ENCODE data around the gene RNU5B-1.

Gene RNU5B-1

GRCh38 chr15:65259367-65259797 is 45.1 kb upstream of the RNU5B-1 start:
- no peak overlapping the region for H2AFZ ChIP-seq (ENCODE audit: low read depth)
- H3K9ac ChIP-seq = no peak overlapping the region
- H3K27ac ChIP-seq = no peak overlapping the region
- no peaks in the 10 kb centered on the region for H3K79me2 ChIP-seq (ENCODE audit: insufficient read depth, low read depth)
- no peaks in the 10 kb centered on the region for H3K27me3 ChIP-seq (ENCODE audit: insufficient read depth, low read depth)
- H3K4me1 ChIP-seq (ENCODE audit: low read depth, poor library complexity, severe bottlenecking) = no peaks in the 10 kb centered on the region
- TF ChIP-seq CTCF (conservative IDR thresholded peaks at IDR 0.05; ENCODE audit: low read depth, low read length) = no peak
- no peak overlapping the region for H3K4me3 ChIP-seq (IDR thresholded peaks at IDR 0.05; ENCODE audit: insufficient read depth, low read depth, low read length)
- H3K4me2 ChIP-seq = no peak overlapping the region
- H4K20me1 ChIP-seq (ENCODE audit: insufficient read depth) = no peaks in the 10 kb centered on the region
- H3K36me3 ChIP-seq (ENCODE audit: insufficient read depth) = no peaks in the 10 kb centered on the region

GRCh38 chr15:65260968-65261367 is 43.5 kb upstream of the RNU5B-1 start:
- H4K20me1 ChIP-seq (ENCODE audit: insufficient read depth) = no peaks in the 10 kb centered on the region
- no peaks in the 10 kb centered on the region for H3K4me1 ChIP-seq (ENCODE audit: low read depth, poor library complexity, severe bottlenecking)
- no peak for TF ChIP-seq CTCF (conservative IDR thresholded peaks at IDR 0.05; ENCODE audit: low read depth, low read length)
- no peaks in the 10 kb centered on the region for H3K79me2 ChIP-seq (ENCODE audit: insufficient read depth, low read depth)
- no peak overlapping the region for H3K27ac ChIP-seq
- H2AFZ ChIP-seq (ENCODE audit: low read depth) = no peak overlapping the region
- H3K27me3 ChIP-seq (ENCODE audit: insufficient read depth, low read depth) = no peaks in the 10 kb centered on the region
- no peak overlapping the region for H3K4me3 ChIP-seq (IDR thresholded peaks at IDR 0.05; ENCODE audit: insufficient read depth, low read depth, low read length)
- no peak overlapping the region for H3K9ac ChIP-seq
- H3K4me2 ChIP-seq = no peak overlapping the region
- H3K36me3 ChIP-seq (ENCODE audit: insufficient read depth) = no peaks in the 10 kb centered on the region

- Histone ChIP-seq H2AFZ (ENCODE audit: low read depth) (no peak overlapping the region), H3K4me1 (ENCODE audit: low read depth, poor library complexity, severe bottlenecking) (no peaks in the 10 kb centered on the region), H3K27ac (no peak overlapping the region), H3K4me2 (no peak overlapping the region), H3K36me3 (ENCODE audit: insufficient read depth) (no peaks in the 10 kb centered on the region), H3K27me3 (ENCODE audit: insufficient read depth, low read depth) (no peaks in the 10 kb centered on the region), H4K20me1 (ENCODE audit: insufficient read depth) (no peaks in the 10 kb centered on the region), H3K79me2 (ENCODE audit: insufficient read depth, low read depth) (no peaks in the 10 kb centered on the region), H3K4me3 (IDR thresholded peaks at IDR 0.05; ENCODE audit: insufficient read depth, low read depth, low read length) (no peak overlapping the region), H3K9ac (no peak overlapping the region)
- TF ChIP-seq CTCF (conservative IDR thresholded peaks at IDR 0.05; ENCODE audit: low read depth, low read length) = no peak
These were observed 41.2 kb upstream of the RNU5B-1 start for GRCh38 chr15:65263313-65263712.

- H3K79me2 ChIP-seq (ENCODE audit: insufficient read depth, low read depth) = no peaks in the 10 kb centered on the region
- no peak for TF ChIP-seq CTCF (conservative IDR thresholded peaks at IDR 0.05; ENCODE audit: low read depth, low read length)
- no peak overlapping the region for H3K27ac ChIP-seq
- H4K20me1 ChIP-seq (ENCODE audit: insufficient read depth) = no peaks in the 10 kb centered on the region
- no peak overlapping the region for H3K9ac ChIP-seq
- no peak overlapping the region for H3K4me3 ChIP-seq (IDR thresholded peaks at IDR 0.05; ENCODE audit: insufficient read depth, low read depth, low read length)
- H2AFZ ChIP-seq (ENCODE audit: low read depth) = no peak overlapping the region
- H3K36me3 ChIP-seq (ENCODE audit: insufficient read depth) = no peaks in the 10 kb centered on the region
- no peak overlapping the region for H3K4me2 ChIP-seq
- no peaks in the 10 kb centered on the region for H3K4me1 ChIP-seq (ENCODE audit: low read depth, poor library complexity, severe bottlenecking)
- no peaks in the 10 kb centered on the region for H3K27me3 ChIP-seq (ENCODE audit: insufficient read depth, low read depth)
These were observed 39.5 kb upstream of the RNU5B-1 start for GRCh38 chr15:65264863-65265430.

All from KMS-11 (cell line).